Uterus (tissue), 4 donors: ENCODE measurements around the gene STH. TPM values are rescaled to one million over a fixed set of nuclear protein-coding genes. Genes with fewer than 3 reads are reported as not detected.

Experiments used
- DNase-seq, 2 donors: peaks; one replicate each; pipeline ENCODE4 v3.0.0-alpha.2; 2019 to 2020
- H3K27ac ChIP-seq, 2 donors: fragments of 200-600 bp; sonication (generic); 1 replicate in 1 of 2; 2 replicates in 1 of 2; pipeline ENCODE4 v1.5.1; 2016 to 2018
- H3K27me3 ChIP-seq, 2 donors: fragments of 200-600 bp; sonication (generic); one replicate each; pipeline ENCODE4 v1.5.1; 2018 to 2019; ENCODE audit warnings: control low read depth in 1 of 2
- H3K36me3 ChIP-seq, 2 donors: fragments of 200-600 bp; sonication (generic); one replicate each; pipeline ENCODE4 v1.5.1; 2019; ENCODE audit warnings: control low read depth in 1 of 2
- H3K4me1 ChIP-seq, 2 donors: fragments of 200-600 bp; sonication (generic); one replicate each; pipeline ENCODE4 v1.5.1; 2018 to 2019; ENCODE audit warnings: control low read depth in 1 of 2
- H3K4me3 ChIP-seq, 2 donors: fragments of 200-600 bp; sonication (generic); 1 replicate in 1 of 2; 2 replicates in 1 of 2; pipeline ENCODE4 v1.5.1; 2018 to 2019; ENCODE audit warnings: mild to moderate bottlenecking in 1 of 2
- H3K9me3 ChIP-seq, 2 donors: fragments of 200-600 bp; sonication (generic); one replicate each; pipeline ENCODE4 v1.5.1; 2019; ENCODE audit warnings: control low read depth in 1 of 2
- POLR2A ChIP-seq, 2 donors: fragments of 450-650 bp; IDR thresholded peaks; one replicate each; pipeline ENCODE4 v1.6.1; 2016; ENCODE audit warnings: antibody characterized with exemption in 2 of 2, mild to moderate bottlenecking in 1 of 2, moderate library complexity in 1 of 2
- intact Hi-C: fragments of 100-400 bp; cut with DNase I; formaldehyde crosslinking; loops from one replicate; pipeline ENCODE4 v1.15.1; 2023; ENCODE audit warnings: low total_unique reads
- total RNA-seq, 4 donors: library from RNA; depleted of rRNA in 3 of 4; stranded (reverse); fragments of >200 nt in 3 of 4; gene quantifications; one replicate each; pipeline versions ENCODE4 v1.1.0 to v1.2.4, GENCODE V29; 2014 to 2023
- TF ChIP-seq, protein P1 (sequence below), 4 experiments: fragments of 200-600 bp in 2 of 4; fragments of 450-650 bp in 2 of 4; sonication (generic) in 2 of 4; IDR thresholded peaks; one replicate each; pipeline ENCODE4 v1.5.1; 2016 to 2019; ENCODE audit warnings: antibody characterized with exemption in 4 of 4, mild to moderate bottlenecking in 2 of 4, moderate library complexity in 1 of 4
- donor health status: DM: yes; HTN: yes; CAD: no.

Gene STH
- total RNA-seq, 4 donors from 2014 or later = not detected

DNA sequence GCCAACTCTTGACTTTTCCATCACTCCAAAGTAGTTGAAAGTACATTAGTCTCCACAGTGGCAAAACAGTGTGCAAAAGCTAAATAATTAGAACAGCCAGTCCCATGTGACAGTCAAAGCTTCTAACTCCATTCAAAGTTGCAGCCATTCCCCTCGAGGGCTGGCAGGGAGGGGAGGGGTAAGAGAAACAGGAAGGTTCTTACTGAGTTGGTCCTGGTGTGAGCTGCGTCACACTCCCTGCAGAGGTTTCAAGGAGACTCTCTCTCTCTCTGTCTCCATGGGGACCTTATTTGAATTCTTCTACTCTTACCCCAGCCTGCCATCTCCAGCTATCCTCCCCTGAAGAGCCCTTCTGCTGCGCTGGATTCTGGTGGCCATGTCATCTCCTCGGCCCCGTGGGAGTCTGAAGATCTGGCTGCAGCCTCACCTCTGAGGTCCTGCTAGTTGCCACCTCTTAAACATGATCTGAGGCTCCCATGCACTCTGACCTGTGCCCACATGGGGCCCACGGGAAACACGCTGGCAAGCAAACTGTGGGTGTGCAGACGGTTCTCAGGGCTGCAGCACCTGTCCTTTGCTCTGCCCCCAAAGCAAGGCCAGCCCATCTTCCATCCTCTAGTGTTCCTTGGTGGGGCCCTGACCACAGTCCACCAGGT is 23.3 kb upstream of the STH start:
- intact Hi-C loops = no loop called here
- DNase-seq = no peak

DNA sequence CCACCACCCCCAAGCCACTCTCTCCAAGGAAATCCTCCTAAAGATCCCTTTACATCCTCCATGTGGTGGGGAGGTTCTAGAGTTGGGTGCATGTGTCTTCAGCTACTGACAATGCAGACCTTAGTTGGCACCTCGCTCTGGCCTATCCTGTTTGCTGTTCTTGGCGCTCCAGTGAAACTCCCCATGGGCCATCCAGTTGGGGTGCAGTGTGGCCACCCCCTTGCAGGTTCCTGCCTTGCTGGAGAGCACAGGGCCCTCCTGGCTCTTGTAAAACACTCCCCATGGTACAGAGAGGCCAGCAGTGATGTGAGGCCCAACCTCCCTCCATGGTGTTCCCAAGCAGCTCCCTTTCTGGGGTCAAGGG is 22.7 kb upstream of the STH start:
- no peak overlapping the region for H3K4me3 ChIP-seq
- intact Hi-C loops = no loop called here
- no peak for DNase-seq
- TF ChIP-seq, protein P1, sequence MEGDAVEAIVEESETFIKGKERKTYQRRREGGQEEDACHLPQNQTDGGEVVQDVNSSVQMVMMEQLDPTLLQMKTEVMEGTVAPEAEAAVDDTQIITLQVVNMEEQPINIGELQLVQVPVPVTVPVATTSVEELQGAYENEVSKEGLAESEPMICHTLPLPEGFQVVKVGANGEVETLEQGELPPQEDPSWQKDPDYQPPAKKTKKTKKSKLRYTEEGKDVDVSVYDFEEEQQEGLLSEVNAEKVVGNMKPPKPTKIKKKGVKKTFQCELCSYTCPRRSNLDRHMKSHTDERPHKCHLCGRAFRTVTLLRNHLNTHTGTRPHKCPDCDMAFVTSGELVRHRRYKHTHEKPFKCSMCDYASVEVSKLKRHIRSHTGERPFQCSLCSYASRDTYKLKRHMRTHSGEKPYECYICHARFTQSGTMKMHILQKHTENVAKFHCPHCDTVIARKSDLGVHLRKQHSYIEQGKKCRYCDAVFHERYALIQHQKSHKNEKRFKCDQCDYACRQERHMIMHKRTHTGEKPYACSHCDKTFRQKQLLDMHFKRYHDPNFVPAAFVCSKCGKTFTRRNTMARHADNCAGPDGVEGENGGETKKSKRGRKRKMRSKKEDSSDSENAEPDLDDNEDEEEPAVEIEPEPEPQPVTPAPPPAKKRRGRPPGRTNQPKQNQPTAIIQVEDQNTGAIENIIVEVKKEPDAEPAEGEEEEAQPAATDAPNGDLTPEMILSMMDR (IDR thresholded peaks at IDR 0.05) = no peak
- no peak for TF ChIP-seq POLR2A (IDR thresholded peaks at IDR 0.05)
- no peaks in the 10 kb centered on the region for H3K27me3 ChIP-seq
- no peaks in the 10 kb centered on the region for H3K9me3 ChIP-seq
- no peaks in the 10 kb centered on the region for H3K36me3 ChIP-seq
- H3K27ac ChIP-seq = no peak overlapping the region
- no peaks in the 10 kb centered on the region for H3K4me1 ChIP-seq

More for the DNA sequence above, 23.3 kb upstream of the STH start:
- no peak for TF ChIP-seq POLR2A (IDR thresholded peaks at IDR 0.05)
- TF ChIP-seq, protein P1 (IDR thresholded peaks at IDR 0.05) = no peak
- Histone ChIP-seq H3K4me3 (no peak overlapping the region), H3K27me3 (no peaks in the 10 kb centered on the region), H3K9me3 (no peaks in the 10 kb centered on the region), H3K27ac (no peak overlapping the region), H3K4me1 (no peaks in the 10 kb centered on the region), H3K36me3 (no peaks in the 10 kb centered on the region)

DNA sequence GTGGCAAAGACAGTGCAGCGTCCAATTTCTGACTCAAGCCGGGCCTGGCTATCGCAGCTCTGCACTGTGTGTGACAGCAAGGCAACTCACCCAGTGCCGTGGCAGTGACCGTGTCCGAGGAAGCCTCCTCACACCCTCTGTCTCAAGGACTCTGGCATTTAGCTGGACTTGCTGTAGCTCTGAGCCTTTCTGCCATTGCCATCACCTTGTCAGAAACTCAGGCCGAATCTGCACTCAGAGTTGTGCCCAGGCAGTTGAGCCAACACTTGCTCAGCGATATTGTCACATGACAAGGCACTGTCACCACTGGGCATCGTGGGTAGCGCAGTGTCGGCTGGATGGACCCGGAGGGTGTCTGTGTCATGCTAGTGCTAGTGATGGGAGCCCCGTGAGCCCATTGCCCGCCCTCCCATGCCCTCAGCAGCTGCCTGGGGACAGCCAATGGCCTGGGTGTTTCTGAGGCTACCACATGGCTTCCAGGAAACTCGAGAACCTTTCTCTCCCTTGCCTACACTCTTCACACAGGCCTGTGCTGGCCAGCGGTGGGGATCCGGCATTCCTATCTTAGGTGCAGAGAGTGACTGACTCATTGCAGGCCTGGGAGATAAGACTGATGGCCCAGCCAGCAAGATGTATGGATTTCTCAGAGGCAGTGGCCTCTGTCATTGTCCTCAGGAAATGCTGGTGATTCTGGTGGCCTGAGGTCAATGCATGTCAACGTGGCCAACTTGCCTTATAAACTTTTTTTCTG is 22.1 kb upstream of the STH start:
- H3K36me3 ChIP-seq = no peaks in the 10 kb centered on the region
- H3K9me3 ChIP-seq = no peaks in the 10 kb centered on the region
- TF ChIP-seq POLR2A (IDR thresholded peaks at IDR 0.05) = no peak
- TF ChIP-seq, protein P1 (IDR thresholded peaks at IDR 0.05) = no peak
- no peak for DNase-seq
- no peak overlapping the region for H3K4me3 ChIP-seq
- no peak overlapping the region for H3K27ac ChIP-seq
- H3K27me3 ChIP-seq = no peaks in the 10 kb centered on the region
- intact Hi-C loops = no loop called here
- H3K4me1 ChIP-seq = no peaks in the 10 kb centered on the region

DNA sequence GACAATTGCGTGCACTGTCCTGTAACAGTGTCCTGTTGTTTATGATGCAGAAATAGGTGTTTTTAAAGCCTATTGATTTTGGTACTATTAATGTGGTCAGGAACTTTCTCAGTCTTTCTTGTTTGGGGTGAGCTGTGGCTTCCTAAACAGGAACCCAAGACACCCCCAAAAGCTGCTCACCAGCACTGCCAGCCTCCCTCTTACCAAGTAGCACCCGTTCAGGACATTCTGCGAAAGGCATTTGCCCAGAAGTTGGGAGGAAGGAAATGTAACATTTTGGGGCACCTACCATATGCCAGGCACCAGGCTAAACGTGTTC is 21.6 kb upstream of the STH start:
- no peak for DNase-seq
- no peaks in the 10 kb centered on the region for H3K36me3 ChIP-seq
- H3K9me3 ChIP-seq = no peaks in the 10 kb centered on the region
- H3K4me1 ChIP-seq = no peaks in the 10 kb centered on the region
- no peak overlapping the region for H3K27ac ChIP-seq
- H3K4me3 ChIP-seq = no peak overlapping the region
- intact Hi-C loops = no loop called here
- H3K27me3 ChIP-seq = no peaks in the 10 kb centered on the region
- TF ChIP-seq POLR2A (IDR thresholded peaks at IDR 0.05) = no peak
- TF ChIP-seq, protein P1 (IDR thresholded peaks at IDR 0.05) = no peak

DNA sequence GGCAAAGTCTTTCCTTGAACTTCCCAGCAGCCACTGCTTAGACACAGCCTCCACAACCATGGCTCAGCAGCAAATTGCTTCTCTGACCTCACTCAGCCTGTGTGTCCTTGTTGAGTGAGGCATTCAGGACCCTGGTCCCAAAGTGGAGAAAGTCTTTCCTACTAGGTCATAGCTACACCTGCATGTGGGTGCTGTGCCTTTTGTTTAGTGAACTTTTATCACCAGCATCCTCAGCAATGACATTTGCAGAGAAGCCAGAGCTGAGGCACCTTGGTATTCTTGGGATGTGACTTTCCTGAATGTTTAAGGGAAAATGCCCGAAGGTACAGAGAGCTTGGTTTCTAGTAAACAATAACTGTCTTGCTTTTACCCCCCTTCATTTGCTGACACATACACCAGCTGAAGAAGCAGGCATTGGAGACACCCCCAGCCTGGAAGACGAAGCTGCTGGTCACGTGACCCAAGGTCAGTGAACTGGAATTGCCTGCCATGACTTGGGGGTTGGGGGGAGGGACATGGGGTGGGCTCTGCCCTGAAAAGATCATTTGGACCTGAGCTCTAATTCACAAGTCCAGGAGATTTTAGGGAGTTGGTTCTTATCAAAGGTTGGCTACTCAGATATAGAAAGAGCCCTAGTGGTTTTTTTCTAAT is 20.9 kb upstream of the STH start:
- H3K36me3 ChIP-seq = no peaks in the 10 kb centered on the region
- no peaks in the 10 kb centered on the region for H3K4me1 ChIP-seq
- H3K27ac ChIP-seq = no peak overlapping the region
- no peak for DNase-seq
- H3K4me3 ChIP-seq = no peak overlapping the region
- no peaks in the 10 kb centered on the region for H3K9me3 ChIP-seq
- no peaks in the 10 kb centered on the region for H3K27me3 ChIP-seq
- intact Hi-C loops = no loop called here
- TF ChIP-seq, protein P1 (IDR thresholded peaks at IDR 0.05) = no peak
- no peak for TF ChIP-seq POLR2A (IDR thresholded peaks at IDR 0.05)
